CD4-positive, alpha-beta T cell treated with Interleukin-10 for 1 hour (primary cell): ENCODE results near the gene CCDC117.

Experiments
- DNase-seq: peaks from one replicate; pipeline ENCODE4 v3.0.0-alpha.2; 2020

The CCDC117 gene

DNA sequence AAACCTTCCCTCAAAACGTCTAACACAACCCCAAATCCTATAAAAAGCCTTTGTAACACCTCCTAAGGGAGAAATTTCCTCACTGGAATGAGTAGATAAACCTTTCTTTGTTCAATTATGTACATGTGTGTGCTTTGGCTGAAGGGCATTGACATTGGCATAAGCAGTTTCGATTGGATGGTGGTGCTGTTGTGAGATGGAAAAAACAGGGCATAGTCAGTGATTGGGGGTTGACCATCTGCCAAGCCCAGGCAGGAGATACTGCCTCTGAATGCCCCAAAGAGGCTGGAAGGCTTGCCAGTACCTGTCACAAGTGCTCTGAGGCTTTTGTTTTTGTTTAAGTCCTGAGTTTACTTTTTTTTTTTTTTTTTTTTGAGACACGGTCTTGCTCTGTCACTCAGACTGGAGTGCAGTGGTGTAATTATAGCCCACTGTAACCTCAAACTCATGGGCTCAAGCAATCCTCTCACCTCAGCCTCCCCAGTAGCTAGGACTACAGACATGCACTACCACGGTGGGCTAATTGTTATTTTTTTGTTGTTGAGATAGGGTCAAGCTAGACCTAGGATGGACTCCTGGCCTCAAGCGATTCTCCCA, 1.2 kb upstream of the CCDC117 start:
- no peak for DNase-seq

DNA sequence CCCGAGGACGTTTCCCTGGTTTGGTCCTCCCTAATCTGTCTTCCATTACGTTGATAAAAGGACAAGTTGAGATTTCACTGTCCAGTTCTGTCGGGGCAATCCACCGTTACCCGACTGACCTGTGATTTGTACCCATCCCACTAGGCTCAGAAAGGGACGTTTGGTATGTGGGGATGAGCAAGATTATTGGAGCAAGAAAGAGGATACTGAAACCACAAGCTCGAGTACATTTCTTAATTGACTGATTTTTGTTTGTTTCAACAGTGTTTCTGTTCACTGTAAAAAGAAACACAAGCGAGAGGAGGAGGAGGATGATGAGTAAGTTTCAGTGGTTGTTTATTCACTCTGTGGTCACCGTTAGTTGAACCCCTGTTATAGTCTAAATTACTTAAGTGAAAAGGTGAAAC, 969 bp downstream of the CCDC117 start:
- no peak for DNase-seq

DNA sequence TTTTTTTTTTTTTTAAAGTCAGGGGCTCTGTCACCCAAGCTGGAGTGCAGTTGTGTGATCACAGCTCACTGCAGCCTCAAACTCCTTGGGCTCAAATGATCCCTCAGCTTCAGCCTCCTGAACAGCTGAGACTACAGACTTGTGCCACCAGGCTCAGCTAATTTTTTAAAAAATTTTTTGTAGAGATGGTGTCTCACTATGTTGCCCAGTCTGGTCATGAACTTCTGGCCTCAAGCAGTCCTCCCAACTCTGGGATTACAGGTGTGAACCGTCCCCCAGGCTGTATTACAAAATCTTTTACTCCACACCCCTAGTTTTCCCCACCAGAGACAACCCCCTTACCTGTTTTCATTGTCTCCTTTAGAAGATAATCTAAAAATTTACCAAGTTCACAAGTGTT, 1.9 kb downstream of the CCDC117 start:
- no peak for DNase-seq

DNA sequence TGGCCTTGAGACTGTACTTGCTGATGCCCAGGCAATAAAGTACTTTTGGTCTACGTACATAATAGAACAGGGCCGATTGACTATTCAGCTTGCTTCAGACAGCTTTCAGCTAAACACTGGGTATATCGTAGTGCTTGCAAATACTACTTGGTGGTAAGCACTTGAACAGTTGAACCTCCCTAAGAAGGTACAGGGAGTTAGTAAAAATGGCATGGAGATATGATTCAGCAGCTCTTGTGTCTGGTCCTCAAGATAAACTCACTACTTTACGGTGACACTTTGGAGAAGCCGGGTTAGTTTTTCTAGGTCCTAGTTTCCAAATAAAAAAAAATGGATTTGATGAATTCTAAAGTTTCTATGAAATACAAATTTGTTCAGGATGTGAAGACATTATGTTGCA, 7.3 kb downstream of the CCDC117 start:
- no peak for DNase-seq

DNA sequence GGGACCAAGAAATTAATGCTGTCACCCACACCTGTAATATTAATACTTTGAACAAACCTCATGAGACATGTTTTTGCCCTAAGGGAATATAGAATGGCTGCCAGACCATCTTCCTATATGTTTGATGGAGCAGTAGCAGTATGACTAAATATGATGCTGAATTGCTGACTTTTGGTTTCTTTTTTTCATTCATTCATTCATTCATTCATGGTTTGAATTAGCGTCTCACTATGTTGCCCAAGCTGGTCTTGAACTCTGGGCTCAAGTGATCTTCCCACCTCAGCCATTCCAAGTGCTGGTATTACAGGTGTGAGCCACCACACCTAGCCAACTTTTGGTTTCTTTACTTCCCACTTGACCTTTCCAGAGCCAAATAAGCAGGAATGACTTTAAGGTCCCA, 7.8 kb downstream of the CCDC117 start:
- DNase-seq = no peak

DNA sequence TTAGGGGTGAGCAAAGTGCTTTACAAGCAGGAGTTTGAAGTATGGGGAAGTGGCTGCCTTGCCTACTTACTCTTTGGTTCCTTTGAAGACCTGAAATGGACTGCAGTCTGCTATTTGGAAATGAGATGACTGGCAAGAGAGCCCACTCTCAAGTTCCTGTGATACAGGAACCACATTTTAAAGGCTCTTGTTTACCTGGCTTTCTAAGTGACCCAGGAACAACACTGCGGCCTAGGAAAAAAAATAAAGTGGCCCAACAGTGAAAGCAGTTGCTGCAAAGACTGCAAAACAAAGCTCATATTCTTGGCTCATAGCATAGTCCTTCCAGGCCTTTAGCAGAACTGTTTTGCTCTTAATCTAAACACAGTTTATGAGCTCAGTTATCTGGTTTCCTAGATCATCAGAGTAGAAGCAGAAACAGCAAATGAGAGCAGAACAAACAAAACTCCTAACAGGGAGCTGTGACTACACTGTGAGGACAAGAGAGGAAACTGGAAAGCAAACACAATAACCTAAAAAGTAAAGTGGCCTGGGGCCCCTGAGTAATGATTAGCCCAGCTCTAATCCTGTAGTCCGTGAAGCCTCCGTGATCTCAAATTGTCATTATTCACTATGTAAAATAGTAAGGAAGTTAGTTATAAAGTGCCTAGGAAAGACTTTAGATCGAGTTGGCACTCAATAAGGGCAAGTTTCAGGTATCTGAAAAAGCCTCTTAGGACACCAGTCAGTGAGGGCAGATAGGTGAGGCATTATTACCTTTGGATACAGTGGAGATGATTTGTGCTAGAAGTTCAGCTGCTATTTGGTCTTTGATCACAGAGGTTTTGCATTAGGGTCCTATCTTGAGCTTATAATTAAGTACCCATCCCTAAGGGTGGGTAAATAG, 11.5 kb downstream of the CCDC117 start:
- no peak for DNase-seq

DNA sequence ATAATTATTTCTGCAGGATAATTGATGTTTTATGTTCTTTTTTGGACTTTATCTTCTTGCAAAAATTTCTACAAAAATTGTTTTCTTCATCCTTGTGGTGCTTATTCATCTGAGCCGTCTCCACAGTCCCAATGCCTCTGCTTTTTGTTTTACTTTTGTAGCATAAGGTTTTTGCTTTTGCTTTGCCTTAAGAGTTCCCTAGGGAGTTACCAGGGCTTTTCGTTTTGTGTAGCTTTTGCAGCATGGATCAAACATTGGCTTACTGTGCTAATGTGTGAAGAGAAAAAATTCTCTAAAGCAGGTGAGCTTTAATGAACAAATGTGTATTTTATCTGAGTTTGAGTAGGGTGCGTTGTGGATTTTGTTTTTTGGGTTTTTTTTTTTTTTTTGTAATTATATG, 16.1 kb downstream of the CCDC117 start:
- no peak for DNase-seq

DNA sequence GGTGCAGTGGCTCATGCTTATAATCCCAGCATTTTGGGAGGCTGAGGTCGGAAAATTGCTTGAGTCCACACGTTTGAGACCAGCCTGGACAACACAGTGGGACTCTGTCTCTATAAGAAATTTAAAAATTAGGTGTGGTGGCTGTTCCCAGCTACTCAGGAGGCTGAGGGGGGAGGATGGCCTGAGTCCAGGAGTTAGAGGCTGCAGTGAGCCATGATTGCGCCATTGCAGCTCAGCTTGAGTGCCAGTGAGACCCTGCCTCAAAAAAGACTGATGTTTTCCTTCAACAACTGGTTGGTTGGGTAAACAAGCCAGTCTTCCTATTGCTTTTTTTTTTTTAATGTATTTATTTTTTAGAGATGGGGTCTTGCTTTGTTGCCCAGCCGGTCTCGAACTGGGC, 18.6 kb downstream of the CCDC117 start:
- no peak for DNase-seq

DNA sequence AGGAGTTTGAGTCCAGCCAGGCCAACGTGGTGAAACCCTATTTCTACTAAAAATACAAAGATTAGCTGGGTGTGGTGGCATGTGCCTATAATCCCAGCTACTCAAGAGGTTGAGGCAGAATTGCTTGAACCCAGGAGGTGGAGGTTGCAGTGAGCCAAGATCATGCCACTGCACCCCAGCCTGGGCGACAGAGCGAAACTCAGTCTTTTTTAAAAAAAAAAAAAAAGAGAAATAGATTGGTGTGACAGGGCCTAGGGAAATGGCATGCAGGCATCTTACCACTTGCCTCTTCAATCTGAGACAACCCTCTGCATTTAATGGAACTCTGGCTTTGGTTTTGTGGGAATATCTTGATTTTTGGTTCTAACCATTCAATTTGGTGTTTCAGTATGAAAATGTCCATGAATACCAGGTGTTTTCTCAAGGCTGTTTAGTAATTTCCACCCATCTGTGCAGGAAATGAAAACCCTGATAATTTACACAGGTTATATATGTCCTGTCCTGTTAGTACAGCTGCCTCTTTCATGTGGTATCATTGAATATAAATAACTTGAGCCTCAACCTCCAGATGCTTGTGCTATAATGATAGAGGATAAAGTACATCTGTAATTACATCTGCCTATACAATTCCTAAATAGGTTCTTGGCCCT, 19.5 kb downstream of the CCDC117 start:
- DNase-seq = no peak

DNA sequence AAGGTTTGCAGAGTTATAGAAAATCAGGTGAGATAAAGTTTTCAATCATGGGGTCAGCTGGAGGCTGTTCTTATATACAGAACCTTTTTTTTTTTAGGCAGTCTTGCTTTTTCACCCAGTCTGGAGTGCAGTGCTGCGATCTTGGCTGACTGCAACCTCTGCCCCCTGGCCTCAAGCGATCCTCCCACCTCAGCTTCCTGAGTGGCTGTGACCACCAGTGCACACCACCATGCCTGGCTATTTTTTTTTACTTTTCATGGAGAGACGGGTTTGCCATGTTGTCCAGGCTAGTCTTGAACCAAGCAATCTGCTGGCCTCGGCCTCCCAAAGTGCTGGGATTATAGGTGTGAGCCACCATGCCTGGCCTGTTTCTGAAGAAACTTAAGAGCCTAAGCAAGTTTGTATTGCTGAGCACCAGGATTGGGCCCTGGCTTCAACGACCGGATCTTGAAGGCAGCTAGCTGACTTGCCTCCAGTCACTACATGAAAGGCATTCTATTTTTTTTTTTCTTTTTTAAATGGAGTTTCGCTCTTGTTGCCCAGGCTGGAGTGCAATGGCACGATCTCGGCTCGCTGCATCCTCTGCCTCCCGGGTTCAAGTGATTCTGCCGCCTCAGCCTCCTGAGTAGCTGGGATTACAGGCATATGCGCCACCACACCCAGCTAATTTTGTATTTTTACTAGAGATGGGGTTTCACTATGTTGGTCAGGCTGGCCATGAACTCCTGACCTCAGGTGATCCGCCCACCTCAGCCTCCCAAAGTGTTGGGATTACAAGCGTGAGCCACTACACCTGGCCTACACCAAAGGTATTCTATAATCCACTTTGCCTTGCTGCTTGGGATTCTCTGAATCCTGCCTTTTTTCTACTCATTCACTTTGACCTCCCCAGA, 20.2 kb downstream of the CCDC117 start:
- DNase-seq = no peak

DNA sequence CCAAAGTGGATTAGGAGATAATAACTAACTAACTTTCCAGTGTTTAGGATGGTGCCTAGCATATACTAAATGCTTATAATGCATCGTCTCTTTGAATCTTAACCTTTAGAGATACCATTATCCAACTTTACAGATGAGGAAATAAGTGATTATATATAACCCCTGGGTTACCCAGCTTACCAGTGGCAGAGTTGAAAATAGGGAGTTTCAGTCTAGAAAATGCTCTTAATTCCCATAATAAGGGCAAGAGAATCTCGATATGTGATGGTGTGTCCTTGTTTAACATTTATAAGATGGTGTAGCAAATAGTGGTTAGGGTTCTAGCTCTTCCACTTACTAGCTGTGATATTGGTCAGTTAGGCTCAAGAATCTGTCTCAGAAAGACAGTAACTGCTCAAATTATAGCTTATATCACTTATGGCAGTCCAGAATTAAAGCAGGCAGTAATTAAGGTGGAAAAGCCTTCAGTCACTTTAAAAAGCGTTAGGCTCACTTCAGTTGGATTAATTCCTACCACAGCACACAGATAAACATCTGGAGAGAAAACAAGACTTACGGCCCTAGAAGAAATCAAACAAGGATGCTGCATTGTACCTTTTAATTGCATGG, 21.6 kb downstream of the CCDC117 start:
- no peak for DNase-seq

DNA sequence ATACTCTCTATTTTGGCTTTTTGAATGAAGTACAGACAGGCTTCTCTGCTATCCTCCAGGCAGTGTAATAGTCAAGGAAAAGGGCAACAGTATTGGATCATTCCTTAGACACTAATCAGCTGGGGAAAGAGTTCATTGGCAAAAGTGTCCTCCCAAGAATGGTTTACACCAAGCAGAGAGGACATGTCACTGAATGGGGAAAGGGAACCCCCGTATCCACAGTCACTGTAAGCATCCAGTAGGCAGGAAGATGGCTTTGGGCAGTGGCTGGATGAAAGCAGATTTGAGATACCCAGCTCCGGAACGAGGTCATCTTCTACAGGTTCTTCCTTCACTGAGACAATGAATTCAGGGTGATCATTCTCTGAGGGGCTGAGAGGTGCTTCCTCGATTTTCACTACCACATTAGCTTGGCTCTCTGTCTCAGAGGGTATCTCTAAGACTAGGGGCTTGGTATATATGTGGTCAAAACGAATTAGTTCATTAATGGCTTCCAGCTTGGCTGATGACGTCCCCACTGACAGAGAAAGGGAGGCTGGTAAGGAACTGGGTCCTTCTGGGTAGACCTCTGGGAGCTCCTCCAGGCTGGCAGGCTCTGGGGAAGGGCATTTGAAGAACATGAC, 22.7 kb downstream of the CCDC117 start:
- DNase-seq = no peak

DNA sequence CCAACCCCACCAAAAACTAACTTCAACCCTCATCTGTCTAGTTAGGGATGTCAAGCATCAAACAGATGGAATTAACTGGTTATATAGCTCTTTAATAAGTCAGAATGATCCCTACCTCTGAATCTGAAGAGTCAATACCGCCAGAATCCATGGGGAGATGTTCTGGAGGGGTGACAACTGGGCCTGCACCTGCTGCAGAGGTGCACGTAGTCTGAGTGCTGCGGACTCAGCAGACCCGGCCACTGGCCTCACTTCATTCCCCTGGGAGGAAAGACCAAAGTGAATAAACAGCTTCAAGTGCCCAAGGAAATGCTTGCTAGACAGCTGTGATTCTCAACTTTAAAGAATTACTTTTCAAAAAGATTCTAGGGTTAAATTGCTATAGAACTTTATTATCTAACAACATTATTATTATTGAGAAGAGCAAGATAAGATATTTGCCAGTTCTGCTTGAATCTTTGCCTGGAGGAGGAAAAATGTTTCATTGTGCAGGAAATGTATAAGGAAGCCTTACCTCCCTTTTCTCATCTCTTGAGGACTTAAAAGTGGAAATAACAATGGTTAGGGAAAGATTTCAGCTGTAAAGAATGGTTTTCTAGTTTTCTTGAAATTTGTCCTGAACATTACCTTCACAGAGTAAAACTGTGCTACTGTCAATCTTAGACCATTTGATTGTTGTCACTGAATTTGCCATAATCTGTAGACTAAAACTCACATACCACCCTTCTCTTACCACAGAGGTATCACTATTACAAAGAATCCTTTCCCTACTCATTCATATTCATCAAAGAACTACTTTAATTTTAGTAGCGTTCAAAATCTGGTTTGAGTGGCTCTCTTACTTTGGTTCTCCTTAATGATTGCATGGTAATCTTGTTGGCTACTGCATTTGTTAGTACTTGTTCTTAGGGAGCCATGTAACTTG, 23.7 kb downstream of the CCDC117 start:
- DNase-seq = no peak

DNA sequence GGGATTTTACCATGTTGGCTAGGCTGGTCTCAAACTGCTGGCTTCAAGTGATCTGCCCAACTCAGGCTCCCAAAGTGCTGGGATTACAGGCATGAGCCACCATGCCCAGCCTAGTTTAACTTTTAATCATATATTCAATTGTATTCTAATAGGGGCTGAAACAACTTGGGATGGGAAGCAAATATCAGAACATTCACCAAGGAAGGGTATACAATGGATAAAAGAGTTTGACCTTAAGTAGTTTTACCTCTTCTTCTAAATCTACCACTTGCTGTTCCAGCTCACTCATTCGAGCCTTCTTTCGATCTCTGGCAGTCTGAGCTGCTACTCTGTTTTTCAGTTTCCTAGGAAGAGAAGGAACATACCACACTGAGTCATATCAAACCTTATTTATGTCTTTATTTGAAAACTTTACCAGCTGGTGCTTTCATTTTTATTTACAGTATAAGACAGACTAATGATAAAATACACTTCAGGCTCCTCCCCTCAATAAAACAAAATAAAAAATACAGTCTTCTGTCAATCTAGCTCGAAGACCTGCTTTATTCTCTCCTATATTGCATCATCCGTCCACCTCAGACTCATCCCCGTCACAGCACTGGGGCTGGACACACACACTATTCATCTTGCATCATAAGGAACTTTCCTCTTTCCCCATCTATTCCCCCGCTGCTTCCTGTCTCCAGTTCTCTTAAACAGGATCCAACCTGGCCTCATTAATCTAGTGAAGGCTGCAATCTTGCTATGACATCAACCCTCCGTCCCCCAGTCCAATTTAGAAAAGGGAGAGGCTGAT, 26.5 kb downstream of the CCDC117 start:
- DNase-seq = peak; percentile 37

DNA sequence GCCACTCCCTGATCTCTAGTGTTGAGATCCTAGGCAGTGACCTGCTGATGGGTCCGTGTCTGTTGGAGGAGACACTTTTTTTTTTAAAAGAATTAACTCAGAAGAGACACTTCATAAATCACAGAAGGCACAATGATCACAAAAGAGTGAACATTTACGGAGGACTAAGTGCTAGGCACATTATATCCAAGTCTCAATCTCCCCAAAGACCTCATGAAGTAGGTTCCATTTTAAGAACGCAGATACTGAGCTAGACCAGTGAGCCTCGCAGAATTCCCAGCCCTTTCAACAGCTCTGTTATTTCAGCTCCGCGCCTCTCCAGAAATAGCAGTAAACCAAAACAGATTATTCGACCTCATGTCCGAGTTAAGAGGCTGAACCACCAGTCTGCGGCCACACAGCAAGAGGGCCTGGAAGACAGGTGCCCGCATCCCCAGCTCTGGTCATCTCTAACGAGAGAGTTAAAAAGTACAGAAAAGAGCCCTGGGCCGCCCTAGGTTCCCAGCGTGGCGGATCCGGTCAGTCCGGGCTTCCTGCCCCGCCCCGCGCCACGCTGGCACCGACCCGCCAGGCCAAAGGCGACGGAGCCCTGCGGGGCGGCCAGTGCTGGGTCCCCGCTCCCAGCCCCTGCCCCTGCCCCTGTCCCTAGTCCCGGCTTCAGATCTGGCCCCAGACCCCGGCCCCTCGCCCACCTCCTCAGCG, 27.3 kb downstream of the CCDC117 start:
- DNase-seq = peak; percentile 32

DNA sequence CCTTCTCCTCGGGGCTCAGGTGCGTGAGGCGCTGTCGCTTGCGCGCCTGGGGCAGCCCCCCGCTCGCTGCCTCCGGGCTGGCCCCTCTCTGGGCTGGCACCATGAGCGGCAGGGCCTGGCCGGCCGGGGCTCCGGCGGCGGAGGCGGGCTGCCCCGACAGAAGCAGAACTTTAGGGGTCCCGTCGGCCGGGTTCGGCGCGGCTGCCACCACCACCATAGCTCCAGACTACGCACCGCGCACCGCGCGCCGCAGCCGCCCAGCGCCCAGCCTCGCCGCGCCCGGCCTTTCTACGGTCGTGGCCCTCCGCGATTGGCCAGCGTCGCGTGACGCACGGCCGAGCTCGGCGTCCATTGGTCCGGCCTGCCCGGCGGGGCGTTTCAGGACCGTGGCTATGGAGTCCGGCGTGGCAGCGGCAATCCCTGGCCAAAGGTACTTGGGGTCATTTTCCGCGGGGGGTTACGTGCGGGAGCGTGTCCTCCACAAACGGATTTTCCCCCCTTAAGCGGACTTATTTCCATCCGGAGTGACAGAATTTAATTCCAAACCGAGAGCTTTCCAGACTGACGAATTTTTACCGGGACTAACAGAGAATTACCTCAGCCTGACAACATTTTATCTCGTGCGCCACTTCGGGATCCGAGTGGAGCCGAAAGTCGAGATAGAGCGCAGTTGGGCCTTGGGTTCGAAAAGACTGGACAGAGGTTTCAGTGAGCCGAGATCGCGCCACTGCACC, 28.0 kb downstream of the CCDC117 start, which contains the start of gene XBP1:
XBP1 (minus strand) TSS at position 262 of the 734 bp plus-strand sequence.
- DNase-seq = peak; percentile 92

DNA sequence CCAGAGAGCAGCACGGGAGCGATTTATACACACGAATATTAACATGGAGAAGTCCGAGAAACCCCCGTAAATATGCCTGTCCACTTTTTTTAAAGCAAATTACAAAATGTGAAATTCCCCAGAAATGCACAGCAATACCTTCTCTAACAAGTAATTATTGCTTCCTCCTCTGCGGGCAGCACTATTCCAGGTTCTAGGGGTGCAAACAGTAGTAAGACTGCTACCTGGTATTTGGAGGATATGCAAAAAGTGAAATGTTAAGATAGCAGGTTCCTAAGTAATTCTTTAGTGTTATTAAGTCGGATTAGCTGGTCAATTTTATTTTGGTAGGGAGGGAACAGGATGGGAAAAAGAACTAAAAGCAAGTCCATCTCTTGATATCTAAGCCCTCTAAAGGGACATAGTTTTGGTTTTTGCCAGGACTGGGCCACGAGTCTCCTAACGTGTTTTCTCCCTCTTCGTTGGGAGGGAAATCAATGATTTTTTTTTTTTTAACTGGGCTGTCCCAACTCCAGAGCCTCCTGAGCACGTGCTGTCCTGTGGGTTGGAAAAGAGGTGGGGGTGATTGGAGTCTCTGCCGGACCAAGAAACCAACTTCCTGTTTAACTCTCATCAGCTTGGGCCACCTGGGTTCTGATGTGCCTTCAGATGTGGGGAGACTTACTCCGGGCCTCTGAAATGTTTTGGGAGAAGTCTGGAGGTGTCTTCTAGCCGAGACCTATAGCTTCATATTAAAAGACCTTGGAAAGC, 29.5 kb downstream of the CCDC117 start:
- DNase-seq = no peak

DNA sequence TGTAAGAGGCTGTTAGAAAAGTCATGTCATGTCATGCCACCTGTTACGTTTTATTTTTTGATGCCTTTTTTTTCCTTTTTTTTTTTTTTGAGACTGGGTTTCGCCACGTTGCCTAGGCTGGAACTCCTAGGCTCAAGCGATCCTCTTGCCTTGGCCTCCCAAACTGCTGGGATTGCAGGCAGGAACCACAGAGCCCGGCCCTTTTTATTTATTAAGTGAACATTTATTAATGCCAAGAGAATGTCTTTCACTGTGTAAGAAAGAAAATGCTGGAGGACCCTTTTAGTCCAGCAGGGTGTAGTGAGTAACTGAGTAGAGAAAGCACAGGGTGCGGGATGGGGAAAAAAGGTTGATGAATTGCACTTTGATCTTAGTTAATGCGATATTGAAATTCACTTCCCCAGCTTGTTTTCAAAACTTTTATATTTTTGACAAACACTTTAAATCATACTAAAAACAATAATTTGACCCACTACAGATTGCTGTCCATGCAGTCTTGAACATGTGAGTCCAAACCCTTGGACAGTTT, 30.2 kb downstream of the CCDC117 start:
- no peak for DNase-seq
